Activated T-helper 1 cell treated with anti-CD3 and anti-CD28 coated beads, Interleukin-12 subunit alpha, Interleukin-12 subunit beta, Interleukin-2, Interleukin-4 antibody, amounts not matched to agents 30 ng/mL and 10 ng/mL and 1 ng/mL, durations not matched to agents 14 hours and 24 hours and 36 hours (primary cell): Measurements from ENCODE around the gene FAM3B. TPM values are rescaled to one million over a fixed set of nuclear protein-coding genes. Genes with fewer than 3 reads are reported as not detected.

Experiments
- DNase-seq: peaks from one replicate; pipeline ENCODE4 v3.0.0; 2021; ENCODE audit warnings: low spot score
- H3K27ac Mint-ChIP-seq: one replicate; pipeline ENCODE4 v1.8.0; 2021; ENCODE audit warnings: mild to moderate bottlenecking, mixed read lengths
- H3K27me3 Mint-ChIP-seq: one replicate; pipeline ENCODE4 v1.8.0; 2022; ENCODE audit warnings: mild to moderate bottlenecking, moderate library complexity, mixed read lengths; ENCODE audit not compliant: insufficient read depth
- H3K36me3 Mint-ChIP-seq: one replicate; pipeline ENCODE4 v1.8.0; 2021; ENCODE audit warnings: low read depth, mixed read lengths
- H3K4me1 Mint-ChIP-seq: one replicate; pipeline ENCODE4 v1.8.0; 2021; ENCODE audit warnings: low read depth, mixed read lengths
- H3K4me3 Mint-ChIP-seq: one replicate; pipeline ENCODE4 v1.8.0; 2021; ENCODE audit warnings: mild to moderate bottlenecking, moderate library complexity, mixed read lengths
- H3K9me3 Mint-ChIP-seq: one replicate; pipeline ENCODE4 v1.8.0; 2021; ENCODE audit warnings: mixed read lengths
- intact Hi-C: fragments of 100-400 bp; cut with micrococcal nuclease; formaldehyde crosslinking; loops from one replicate; pipeline ENCODE4 v1.15.1; 2024
- total RNA-seq: library from RNA; stranded (reverse); gene quantifications from 2 replicates; pipeline ENCODE4 v1.2.3, GENCODE V29; 2022

The FAM3B gene
- total RNA-seq, 1 donor from 2014 or later, result not detected

DNA sequence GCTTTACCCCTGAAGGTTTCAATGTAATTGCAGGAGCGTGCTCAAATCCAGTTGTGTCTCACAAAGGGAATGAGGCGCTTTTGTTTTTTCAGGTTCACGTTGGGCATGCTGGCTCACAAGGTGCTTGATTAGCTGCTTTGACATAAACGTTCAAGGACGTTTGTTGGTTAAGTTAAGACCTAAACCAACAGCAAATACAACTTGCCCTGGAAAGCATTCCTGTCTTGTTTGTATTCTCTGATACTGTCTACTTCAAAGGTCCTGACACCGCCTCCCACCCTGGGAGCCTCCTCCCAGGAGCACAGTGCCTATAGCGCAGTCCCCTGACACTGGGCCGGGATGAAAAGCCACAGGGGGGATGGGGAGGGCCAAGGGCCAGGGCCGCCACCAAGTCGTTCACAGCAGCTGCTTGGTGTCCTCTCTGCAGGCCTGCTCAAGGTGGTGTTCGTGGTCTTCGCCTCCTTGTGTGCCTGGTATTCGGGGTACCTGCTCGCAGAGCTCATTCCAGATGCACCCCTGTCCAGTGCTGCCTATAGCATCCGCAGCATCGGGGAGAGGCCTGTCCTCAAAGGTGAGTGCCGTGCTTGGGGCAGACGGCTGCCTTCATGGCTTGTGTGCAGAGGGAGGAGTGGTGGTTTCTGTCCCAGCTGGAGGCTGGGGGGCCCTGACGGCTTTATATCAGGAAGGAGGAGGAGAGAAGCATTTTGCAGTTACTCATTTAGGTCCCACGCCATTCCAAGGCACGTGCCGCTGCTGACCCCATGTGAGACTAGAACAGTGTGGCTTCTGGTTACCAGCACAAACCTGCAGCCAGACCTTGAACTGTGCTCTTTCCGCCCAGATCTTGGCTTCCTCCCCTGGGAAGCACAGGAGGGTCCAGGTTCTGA, 6.1 kb downstream of the FAM3B start:
- Mint-ChIP-seq H3K27me3 (peaks cover 23% of the 10 kb centered on the region), H3K9me3 (no peaks in the 10 kb centered on the region), H3K4me3 (no peak overlapping the region), H3K36me3 (no peaks in the 10 kb centered on the region), H3K27ac (no peak overlapping the region), H3K4me1 (peaks cover 5% of the 10 kb centered on the region)
- intact Hi-C loops, result no loop called here
- no peak for DNase-seq

DNA sequence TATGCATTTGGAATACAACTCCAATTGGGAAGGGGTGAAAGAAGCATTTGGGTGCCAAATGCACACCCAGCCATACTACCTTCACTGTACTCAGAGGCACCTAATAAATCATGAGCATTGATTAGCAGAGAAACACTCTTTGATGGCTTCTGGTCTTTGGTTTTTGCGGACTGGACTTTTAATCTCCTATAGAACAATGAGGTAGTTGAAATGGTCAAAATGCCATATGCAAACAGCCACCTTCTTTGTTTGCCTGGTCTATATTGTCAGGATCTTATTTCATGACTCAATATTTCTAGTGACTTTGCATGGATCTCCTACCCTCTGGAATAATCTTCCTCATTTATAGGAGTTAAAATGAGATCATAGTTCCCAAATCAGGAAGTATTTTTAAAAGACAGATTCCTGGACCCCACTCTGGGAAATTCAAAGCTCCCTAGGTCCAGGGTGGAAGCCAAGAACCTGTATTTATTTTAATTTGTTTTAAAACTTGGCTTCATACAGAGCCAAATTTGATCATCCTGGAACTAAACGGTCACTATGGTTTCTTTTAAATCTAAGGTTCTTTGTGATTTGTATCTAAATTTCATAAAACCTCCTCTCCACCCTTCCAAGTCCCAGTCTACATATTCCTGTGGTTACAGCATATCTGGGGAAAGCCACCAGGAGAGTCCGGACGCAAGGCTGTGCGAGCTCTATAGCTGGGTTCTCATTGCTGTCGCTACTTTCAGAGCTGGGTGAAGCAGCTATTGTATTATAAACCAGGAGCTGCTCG, 8.7 kb downstream of the FAM3B start:
- Mint-ChIP-seq H3K36me3 (no peaks in the 10 kb centered on the region), H3K4me1 (peaks cover 5% of the 10 kb centered on the region), H3K27ac (no peak overlapping the region), H3K9me3 (no peaks in the 10 kb centered on the region), H3K27me3 (peaks cover 10% of the 10 kb centered on the region), H3K4me3 (no peak overlapping the region)
- DNase-seq, result no peak
- intact Hi-C loops, result no loop called here

DNA sequence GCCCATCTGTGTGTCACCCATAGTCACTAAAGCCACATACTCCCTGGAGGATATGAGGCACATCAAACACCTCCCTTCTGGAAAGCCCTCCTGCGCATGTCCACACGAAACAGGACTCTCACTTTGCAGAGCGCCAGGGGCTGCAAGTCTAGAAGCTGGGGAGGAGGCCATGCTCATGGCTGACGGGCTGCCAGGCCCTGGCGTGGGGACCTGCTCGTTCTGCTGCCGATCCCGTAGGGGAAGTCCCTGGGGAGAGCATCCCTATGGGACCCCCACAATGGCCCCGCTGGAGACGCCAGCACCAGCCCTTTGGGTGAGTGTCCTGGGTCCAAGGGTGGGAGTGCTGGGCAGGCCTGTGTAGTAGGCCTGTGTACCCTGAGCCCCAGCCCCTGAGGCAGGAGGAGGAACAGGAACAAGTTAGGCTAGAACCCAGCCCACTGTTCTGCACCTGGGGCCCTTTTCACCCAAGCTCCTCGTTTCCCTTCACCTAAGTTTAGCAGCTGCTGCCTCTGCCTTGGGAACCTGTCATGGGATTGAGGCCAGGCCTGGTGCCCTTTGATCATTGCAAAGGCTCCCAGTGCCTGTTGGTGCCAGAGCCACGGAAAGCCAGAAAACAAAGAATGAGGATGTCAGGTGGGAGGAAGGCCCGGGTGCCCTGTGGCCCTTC, 9.9 kb downstream of the FAM3B start:
- no peak for DNase-seq
- H3K9me3 Mint-ChIP-seq, result no peaks in the 10 kb centered on the region
- H3K4me1 Mint-ChIP-seq, result peaks cover 5% of the 10 kb centered on the region
- H3K27ac Mint-ChIP-seq, result no peak overlapping the region
- H3K27me3 Mint-ChIP-seq, result peaks cover 12% of the 10 kb centered on the region
- intact Hi-C loops, result no loop called here
- no peaks in the 10 kb centered on the region for H3K36me3 Mint-ChIP-seq
- H3K4me3 Mint-ChIP-seq, result no peak overlapping the region

DNA sequence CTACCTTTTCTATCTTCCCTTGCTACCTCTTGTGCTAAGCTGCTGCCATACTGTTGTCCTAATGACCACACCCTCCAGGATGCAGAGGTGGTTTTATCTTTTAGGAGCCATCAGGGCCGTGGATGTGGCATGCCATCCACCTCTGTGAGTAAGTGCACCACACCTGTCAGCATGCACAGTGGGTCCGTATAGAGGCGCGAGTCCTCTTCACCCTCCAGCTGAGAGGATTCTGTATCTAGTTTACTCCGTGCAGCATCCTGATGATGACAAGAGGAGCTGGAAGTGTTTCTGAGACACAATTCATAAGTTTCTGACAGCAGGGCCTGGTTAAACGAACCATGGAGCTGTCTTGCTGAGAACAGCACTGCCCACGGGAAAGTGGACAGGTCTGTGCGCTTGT, 11.2 kb downstream of the FAM3B start:
- Mint-ChIP-seq H3K27ac (no peak overlapping the region), H3K36me3 (no peaks in the 10 kb centered on the region), H3K4me3 (no peak overlapping the region), H3K4me1 (no peaks in the 10 kb centered on the region), H3K9me3 (peaks cover 3% of the 10 kb centered on the region), H3K27me3 (peaks cover 17% of the 10 kb centered on the region)
- intact Hi-C loops, result no loop called here
- no peak for DNase-seq

DNA sequence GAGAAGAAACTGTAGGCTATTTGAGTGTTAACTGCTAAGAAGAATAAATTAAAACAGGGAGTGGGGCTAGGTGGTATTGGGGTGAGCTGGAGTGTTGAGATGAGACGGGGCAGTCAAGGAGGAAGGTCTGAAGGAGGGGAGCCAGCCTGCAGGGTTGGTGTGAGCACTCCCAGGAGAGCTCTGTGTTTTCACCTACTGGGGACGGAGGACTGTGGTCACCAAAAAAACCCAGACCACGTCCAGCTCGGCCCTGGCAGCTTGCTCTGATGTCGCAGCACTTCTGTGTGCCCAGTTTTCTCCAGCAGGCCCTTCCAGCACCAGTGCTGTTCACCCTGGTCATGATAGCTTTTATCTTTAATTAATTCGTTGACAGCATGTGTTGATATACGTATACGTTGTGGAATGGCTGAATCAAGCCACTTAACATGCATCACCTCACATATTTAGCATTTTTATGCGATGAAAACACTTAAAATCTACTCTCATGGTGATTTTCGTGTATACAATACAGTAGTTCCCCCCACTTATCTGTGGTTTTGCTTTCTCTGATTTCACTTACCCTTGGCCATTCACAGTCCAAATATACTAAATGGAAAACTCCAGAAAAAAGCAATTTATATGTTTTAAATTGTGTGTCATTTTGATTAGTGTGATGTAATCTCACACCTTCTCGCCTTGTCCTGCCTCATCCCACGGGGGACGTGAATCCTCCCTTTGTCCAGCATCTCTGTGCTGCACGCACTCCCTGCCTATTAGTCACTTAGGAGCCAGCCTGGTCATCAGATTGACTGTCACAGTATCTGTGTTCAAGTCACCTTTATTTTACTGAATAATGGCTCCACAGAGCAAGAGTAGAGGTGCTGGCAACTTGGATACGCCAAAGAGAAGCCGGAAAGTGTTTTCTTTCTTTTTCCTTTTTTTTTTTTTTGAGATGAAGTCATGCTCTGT, 12.3 kb downstream of the FAM3B start:
- no peak overlapping the region for H3K4me3 Mint-ChIP-seq
- no peaks in the 10 kb centered on the region for H3K36me3 Mint-ChIP-seq
- H3K9me3 Mint-ChIP-seq, result peaks cover 12% of the 10 kb centered on the region
- intact Hi-C loops, result no loop called here
- no peaks in the 10 kb centered on the region for H3K4me1 Mint-ChIP-seq
- no peak for DNase-seq
- no peak overlapping the region for H3K27ac Mint-ChIP-seq
- H3K27me3 Mint-ChIP-seq, result peaks cover 12% of the 10 kb centered on the region

DNA sequence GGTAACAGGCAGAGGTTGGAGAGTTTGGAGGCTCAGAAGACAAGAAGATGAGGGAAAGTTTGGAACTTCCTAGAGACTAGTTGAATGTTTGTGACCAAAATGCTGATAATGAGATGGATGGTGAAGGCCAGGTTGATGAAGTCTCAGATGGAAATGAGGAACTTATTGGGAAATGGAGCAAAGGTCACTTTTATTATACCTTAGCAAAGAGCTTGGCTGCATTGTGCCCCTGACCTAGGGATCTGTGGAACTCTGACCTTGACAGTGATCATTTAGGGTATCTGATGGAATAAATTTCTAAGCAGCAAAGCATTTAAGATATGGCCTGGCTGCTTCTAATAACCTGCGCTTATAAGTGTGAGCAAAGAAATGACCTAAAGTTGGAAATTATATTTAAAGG, 17.2 kb downstream of the FAM3B start:
- H3K27ac Mint-ChIP-seq, result no peak overlapping the region
- H3K27me3 Mint-ChIP-seq, result peaks cover 12% of the 10 kb centered on the region
- no peaks in the 10 kb centered on the region for H3K36me3 Mint-ChIP-seq
- H3K9me3 Mint-ChIP-seq, result peaks cover 13% of the 10 kb centered on the region
- no peak for DNase-seq
- no peaks in the 10 kb centered on the region for H3K4me1 Mint-ChIP-seq
- intact Hi-C loops, result no loop called here
- no peak overlapping the region for H3K4me3 Mint-ChIP-seq

DNA sequence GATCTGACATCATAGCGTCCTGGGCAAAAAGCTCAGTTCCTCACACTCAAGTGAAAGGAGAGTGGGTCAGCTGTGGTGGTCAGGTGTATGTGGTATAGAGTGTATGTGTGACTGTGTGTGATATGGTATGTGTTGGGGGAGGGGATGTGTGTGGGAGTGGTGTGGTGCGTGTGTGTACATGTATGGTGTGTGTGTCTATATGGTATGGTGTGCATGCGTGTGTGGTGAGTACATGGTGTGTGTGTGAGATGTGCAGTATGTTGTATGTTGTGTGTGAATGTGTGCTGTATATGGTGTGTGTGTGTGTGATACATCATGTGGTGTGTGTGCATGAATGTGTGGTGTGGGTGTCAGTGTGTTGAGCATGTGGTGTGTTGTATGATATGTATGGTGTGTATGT, 20.9 kb downstream of the FAM3B start:
- Mint-ChIP-seq H3K4me3 (no peak overlapping the region), H3K4me1 (no peaks in the 10 kb centered on the region), H3K36me3 (no peaks in the 10 kb centered on the region), H3K27me3 (peaks cover 10% of the 10 kb centered on the region), H3K9me3 (peaks cover 18% of the 10 kb centered on the region), H3K27ac (no peak overlapping the region)
- no peak for DNase-seq
- intact Hi-C loops, result no loop called here

DNA sequence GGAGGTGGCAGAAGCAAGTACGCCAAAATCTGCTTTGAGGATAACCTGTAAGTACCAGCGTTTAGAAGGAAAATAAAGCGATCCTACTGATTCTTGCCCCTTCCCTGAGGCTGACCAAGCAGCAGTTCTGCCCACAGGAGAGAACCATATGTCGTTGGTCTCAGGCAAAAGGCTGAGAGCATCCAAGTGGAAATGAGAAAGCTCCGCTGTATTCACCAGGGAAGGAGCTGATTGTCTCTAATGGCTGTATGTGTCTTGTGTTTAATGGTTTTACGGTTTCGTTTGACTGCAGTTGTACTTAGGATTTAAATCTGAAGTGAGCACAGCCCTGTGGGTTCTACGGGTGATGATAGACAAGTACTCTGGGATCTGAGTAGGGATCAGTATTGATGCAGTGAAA, 21.9 kb downstream of the FAM3B start:
- intact Hi-C loops, result no loop called here
- no peak overlapping the region for H3K27ac Mint-ChIP-seq
- peaks cover 14% of the 10 kb centered on the region for H3K27me3 Mint-ChIP-seq
- no peak overlapping the region for H3K4me3 Mint-ChIP-seq
- no peaks in the 10 kb centered on the region for H3K36me3 Mint-ChIP-seq
- no peak for DNase-seq
- peaks cover 11% of the 10 kb centered on the region for H3K9me3 Mint-ChIP-seq
- H3K4me1 Mint-ChIP-seq, result no peaks in the 10 kb centered on the region

DNA sequence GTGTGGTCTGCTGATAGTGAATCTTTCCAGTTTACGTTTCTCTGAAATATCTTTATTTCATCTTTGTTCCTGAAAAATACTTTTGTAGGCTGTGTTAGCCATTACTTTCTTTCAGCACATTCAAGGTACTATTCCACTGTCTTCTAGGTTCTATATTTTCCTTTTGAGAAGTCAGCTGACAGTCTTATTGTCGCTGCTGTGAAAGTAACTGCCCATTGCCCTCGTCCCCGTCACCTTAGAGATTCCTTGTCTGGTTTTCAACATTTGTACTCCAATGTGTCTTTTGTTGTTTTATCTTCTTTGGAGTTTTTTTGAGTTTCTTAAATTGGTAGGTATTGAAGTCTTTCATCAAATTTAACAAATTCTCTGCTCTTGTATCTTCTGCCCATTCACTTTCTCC, 25.4 kb downstream of the FAM3B start:
- no peak overlapping the region for H3K27ac Mint-ChIP-seq
- DNase-seq, result no peak
- H3K4me1 Mint-ChIP-seq, result no peaks in the 10 kb centered on the region
- no peak overlapping the region for H3K4me3 Mint-ChIP-seq
- peaks cover 5% of the 10 kb centered on the region for H3K9me3 Mint-ChIP-seq
- intact Hi-C loops, result no loop called here
- H3K36me3 Mint-ChIP-seq, result no peaks in the 10 kb centered on the region
- peaks cover 22% of the 10 kb centered on the region for H3K27me3 Mint-ChIP-seq

DNA sequence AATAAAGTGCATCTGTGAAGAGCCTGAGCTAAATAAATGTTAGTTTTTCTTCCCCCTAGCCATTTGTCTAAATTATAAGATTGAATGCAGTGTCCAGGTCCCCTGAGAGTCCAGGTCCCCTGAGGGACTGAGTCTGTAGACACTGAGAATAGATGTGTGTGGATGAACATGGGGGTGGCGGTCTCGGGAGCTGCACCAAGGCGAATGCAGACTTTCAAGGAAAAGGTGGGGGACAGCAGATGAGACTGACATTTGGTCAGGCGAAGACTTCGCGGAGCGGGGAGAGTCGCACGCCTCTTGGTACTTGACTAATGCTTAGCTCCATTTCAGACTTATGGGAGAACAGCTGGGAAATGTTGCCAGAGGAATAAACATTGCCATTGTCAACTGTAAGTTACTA, 27.5 kb downstream of the FAM3B start:
- no peaks in the 10 kb centered on the region for H3K36me3 Mint-ChIP-seq
- no peak overlapping the region for H3K27ac Mint-ChIP-seq
- no peaks in the 10 kb centered on the region for H3K4me1 Mint-ChIP-seq
- peaks cover 5% of the 10 kb centered on the region for H3K9me3 Mint-ChIP-seq
- no peak for DNase-seq
- intact Hi-C loops, result no loop called here
- H3K4me3 Mint-ChIP-seq, result no peak overlapping the region
- H3K27me3 Mint-ChIP-seq, result peaks cover 30% of the 10 kb centered on the region

DNA sequence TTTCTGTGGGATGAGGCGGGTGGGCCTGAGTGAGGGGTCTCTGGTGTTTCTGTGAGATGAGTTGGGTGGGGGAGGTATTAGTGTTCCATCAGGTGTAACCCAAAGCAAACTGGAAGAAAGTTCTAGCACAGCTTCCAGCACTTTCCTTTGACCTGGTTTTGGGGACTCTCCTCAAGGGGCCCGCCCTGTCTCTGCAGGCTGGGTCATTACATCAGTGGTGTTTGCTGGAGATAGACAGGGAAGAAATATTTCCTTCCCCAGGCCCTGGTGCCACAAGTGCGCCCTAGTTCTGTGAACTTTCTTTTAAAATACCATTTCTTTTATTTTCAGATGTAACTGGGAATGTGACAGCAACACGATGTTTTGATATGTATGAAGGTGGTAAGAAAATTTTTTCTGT, 28.8 kb downstream of the FAM3B start:
- Mint-ChIP-seq H3K9me3 (peaks cover 5% of the 10 kb centered on the region), H3K27me3 (peaks cover 32% of the 10 kb centered on the region), H3K4me1 (no peaks in the 10 kb centered on the region), H3K36me3 (no peaks in the 10 kb centered on the region), H3K4me3 (no peak overlapping the region), H3K27ac (no peak overlapping the region)
- intact Hi-C loops, result no loop called here
- DNase-seq, result no peak

DNA sequence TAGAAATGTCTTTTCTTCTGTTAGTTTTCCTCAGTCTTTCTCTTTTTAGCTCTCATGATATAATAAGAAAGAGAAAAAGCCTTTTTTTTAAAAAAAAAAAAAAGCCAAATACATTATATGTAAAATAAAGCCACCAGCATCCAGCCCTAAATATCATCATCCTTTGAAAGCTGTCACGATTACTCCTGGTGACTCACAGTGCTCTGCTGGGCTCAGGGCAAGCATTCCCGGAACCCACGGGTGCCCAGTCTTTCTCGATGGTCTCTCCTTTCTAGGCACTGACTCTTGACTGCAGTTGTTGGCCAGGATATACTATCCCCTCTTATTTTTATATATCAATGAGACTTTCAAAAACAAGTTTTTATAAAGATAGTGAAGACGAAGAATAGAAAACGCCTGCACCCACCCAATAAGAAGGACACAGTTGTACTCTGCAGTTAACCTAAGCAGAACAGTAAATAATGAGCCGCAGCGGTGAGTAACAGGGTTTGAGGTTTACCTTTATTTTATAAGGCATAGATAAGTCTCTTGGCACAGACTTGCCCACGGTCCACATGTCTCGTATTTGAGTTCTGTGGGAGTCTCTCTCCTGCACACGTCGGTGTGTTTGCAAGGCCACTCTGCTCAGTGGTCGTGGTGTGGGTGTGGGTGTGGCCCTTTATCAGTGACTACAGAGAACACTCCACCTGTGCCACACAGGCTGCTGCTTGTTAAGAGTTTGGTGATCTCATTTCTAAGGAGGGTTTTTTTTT, 29.5 kb downstream of the FAM3B start:
- Mint-ChIP-seq H3K9me3 (peaks cover 5% of the 10 kb centered on the region), H3K4me1 (no peaks in the 10 kb centered on the region), H3K27me3 (peaks cover 34% of the 10 kb centered on the region), H3K36me3 (no peaks in the 10 kb centered on the region), H3K4me3 (no peak overlapping the region), H3K27ac (no peak overlapping the region)
- intact Hi-C loops, result no loop called here
- no peak for DNase-seq
